Naive thymus-derived CD4-positive, alpha-beta T cell (primary cell): Measurements from ENCODE around the gene GPR4. TPM values are rescaled to one million over a fixed set of nuclear protein-coding genes. Genes with fewer than 3 reads are reported as not detected.
A peak's percentile ranks its signal among the peaks of the same experiment; 100 is the strongest.

Experiments used
- ATAC-seq: fragments of 150-1000 bp; cut with Tn5 transposase; 2 replicates; pipeline ENCODE4 v1.10.0; 2021; ENCODE audit warnings: mild to moderate bottlenecking, moderate library complexity
- CTCF ChIA-PET: fragments of 350-600 bp; sonication (Branson Sonifier 250); formaldehyde crosslinking; loops from one replicate; lab custom pipeline; 2021; ENCODE audit warnings: antibody characterized with exemption; lab: Charles Lee
- POLR2A ChIA-PET: fragments of 350-600 bp; sonication (Branson Sonifier 250); formaldehyde crosslinking; loops from one replicate; lab custom pipeline; 2021; ENCODE audit warnings: antibody characterized with exemption, inconsistent platforms; lab: Charles Lee
- DNase-seq, 9 donors: peaks; one replicate each; pipeline versions ENCODE4 v3.0.0 to v3.0.0-alpha.2; 2020 to 2022; ENCODE audit warnings: mixed read lengths in 1 of 9
- H3K27ac ChIP-seq: one replicate; pipeline ENCODE4 v1.7.0; 2013; ENCODE audit warnings: mild to moderate bottlenecking, low read depth, low read length, moderate library complexity
- H3K27me3 ChIP-seq, 2 donors: one replicate each; pipeline ENCODE4 v1.7.0; 2013; ENCODE audit warnings: low read length in 2 of 2, mild to moderate bottlenecking in 2 of 2, moderate library complexity in 2 of 2; ENCODE audit not compliant: control insufficient read depth in 2 of 2, insufficient read depth in 2 of 2
- H3K36me3 ChIP-seq, 3 experiments: 1 replicate in 2 of 3; 2 replicates in 1 of 3; pipeline ENCODE4 v1.7.0; 2013; ENCODE audit warnings: low read length in 3 of 3, mild to moderate bottlenecking in 3 of 3, moderate library complexity in 1 of 3; ENCODE audit not compliant: insufficient read depth in 3 of 3, control insufficient read depth in 2 of 3
- H3K4me1 ChIP-seq, 2 donors: one replicate each; pipeline ENCODE4 v1.7.0; 2013; ENCODE audit warnings: low read length in 2 of 2, mild to moderate bottlenecking in 2 of 2, moderate library complexity in 1 of 2; ENCODE audit not compliant: control insufficient read depth in 2 of 2, insufficient read depth in 2 of 2
- H3K4me3 ChIP-seq: 2 replicates; pipeline ENCODE4 v1.7.0; 2013; ENCODE audit warnings: mild to moderate bottlenecking, low read length
- H3K9me3 ChIP-seq, 3 experiments: 1 replicate in 2 of 3; 2 replicates in 1 of 3; pipeline ENCODE4 v1.7.0; 2013; ENCODE audit warnings: low read length in 3 of 3; ENCODE audit not compliant: control insufficient read depth in 2 of 3
- H3K27ac Mint-ChIP-seq, 9 donors: one replicate each; pipeline ENCODE4 v1.8.0; 2020 to 2022; ENCODE audit warnings: mixed read lengths in 9 of 9, mild to moderate bottlenecking in 8 of 9, moderate library complexity in 5 of 9, inconsistent platforms in 2 of 9
- H3K27me3 Mint-ChIP-seq, 5 donors: one replicate each; pipeline ENCODE4 v1.8.0; 2021 to 2022; ENCODE audit warnings: mixed read lengths in 5 of 5, mild to moderate bottlenecking in 1 of 5
- H3K36me3 Mint-ChIP-seq, 5 donors: one replicate each; pipeline ENCODE4 v1.8.0; 2020 to 2022; ENCODE audit warnings: mixed read lengths in 5 of 5, mild to moderate bottlenecking in 3 of 5, inconsistent platforms in 1 of 5
- H3K4me1 Mint-ChIP-seq, 7 donors: one replicate each; pipeline ENCODE4 v1.8.0; 2020 to 2022; ENCODE audit warnings: mixed read lengths in 7 of 7, mild to moderate bottlenecking in 3 of 7, inconsistent platforms in 1 of 7
- H3K4me3 Mint-ChIP-seq, 10 donors: one replicate each; pipeline ENCODE4 v1.8.0; 2020 to 2022; ENCODE audit warnings: mild to moderate bottlenecking in 10 of 10, mixed read lengths in 10 of 10, moderate library complexity in 6 of 10, inconsistent platforms in 2 of 10
- H3K9me3 Mint-ChIP-seq, 11 donors: one replicate each; pipeline ENCODE4 v1.8.0; 2020 to 2022; ENCODE audit warnings: mixed read lengths in 11 of 11, mild to moderate bottlenecking in 4 of 11, inconsistent platforms in 1 of 11, moderate library complexity in 1 of 11
- intact Hi-C, 2 donors: fragments of 100-400 bp; cut with micrococcal nuclease; formaldehyde crosslinking; loops; one replicate each; pipeline ENCODE4 v1.15.1; 2023
- polyA plus RNA-seq, 2 donors: library from polyadenylated mRNA; unstranded; fragments of 300-500 nt; fragmentation: Illumina TruSeq; gene quantifications; one replicate each; pipeline ENCODE4 v1.2.3, GENCODE V29; 2021
- total RNA-seq, 6 experiments: library from RNA in 5 of 6; stranded (reverse) in 5 of 6; gene quantifications; 1 replicate in 5 of 6; 2 replicates in 1 of 6; pipeline ENCODE4 v1.2.3 and lab custom pipeline; 2021 to 2026

Gene GPR4
- total RNA-seq = not detected
- polyA plus RNA-seq = not detected
- not detected for total RNA-seq (lab: John Stamatoyannopoulos, UW)

- Histone ChIP-seq H3K9me3 (no peaks in the 10 kb centered on the region), H3K27ac (no peak within 1 kb of the TSS), H3K27me3 (peaks cover 18 to 43% of the 10 kb centered on the region in 2 donors), H3K4me3 (no peak within 1 kb of the TSS), H3K4me1 (peaks cover 0 to 10% of the 10 kb centered on the region in 2 donors), H3K36me3 (no peaks in the 10 kb centered on the region)
- peaks cover 0 to 6% (median 5%) of the 10 kb centered on the region in 5 donors for H3K36me3 Mint-ChIP-seq
- ChIA-PET CTCF (no interaction called here), POLR2A (no interaction called here)
- peak within 1 kb of the TSS in 8 of 10 donors; percentile 20 to 74 (median 45) for H3K4me3 Mint-ChIP-seq
- H3K9me3 Mint-ChIP-seq = peaks cover 0 to 1% (median 0%) of the 10 kb centered on the region in 11 donors
- DNase-seq (no peak), ATAC-seq (peak; percentile 29)
- peaks cover 61 to 69% (median 66%) of the 10 kb centered on the region in 5 donors for H3K27me3 Mint-ChIP-seq
- H3K27ac Mint-ChIP-seq = peak within 1 kb of the TSS in 1 of 9 donors; percentile 36
- H3K4me1 Mint-ChIP-seq = peaks cover 15 to 44% (median 37%) of the 10 kb centered on the region in 7 donors
- intact Hi-C loops = no loop called here
Measured at GRCh38 chr19:45601524-45602374, at the start of gene GPR4. Gene GPR4, minus strand, starts transcription at chr19:45602212. Its CDS starts 10,346 bp downstream, at chr19:45591866.

- Mint-ChIP-seq H3K27me3 (peaks cover 0 to 11% (median 3%) of the 10 kb centered on the region in 5 donors), H3K36me3 (no peaks in the 10 kb centered on the region), H3K27ac (no peak overlapping the region), H3K4me3 (no peak overlapping the region), H3K9me3 (no peaks in the 10 kb centered on the region), H3K4me1 (peaks cover 0 to 9% (median 8%) of the 10 kb centered on the region in 7 donors)
- ChIA-PET CTCF (interaction anchor here (0.7 kb wide), 1 partner anchor 94 kb away, joined by 3 read pairs; no protein-coding TSS in a partner anchor), POLR2A (interaction anchor here (0.7 kb wide), 1 partner anchor 10 kb away, joined by 3 read pairs; no protein-coding TSS in a partner anchor)
- Histone ChIP-seq H3K4me1 (peaks cover 4 to 8% of the 10 kb centered on the region in 2 donors), H3K9me3 (no peaks in the 10 kb centered on the region), H3K27me3 (no peaks in the 10 kb centered on the region), H3K36me3 (no peaks in the 10 kb centered on the region), H3K27ac (no peak overlapping the region), H3K4me3 (no peak overlapping the region)
- ATAC-seq (no peak), DNase-seq (no peak)
- intact Hi-C loops = no loop called here
Measured at GRCh38 chr19:45650722-45651121, 48.7 kb upstream of the GPR4 start.

- peak overlapping the region; percentile 37 for H3K27ac ChIP-seq
- intact Hi-C loops = no loop called here
- peaks cover 19 to 38% (median 29%) of the 10 kb centered on the region in 7 donors for H3K4me1 Mint-ChIP-seq
- CTCF ChIA-PET = interaction anchor here (0.6 to 1.5 kb wide), 5 partner anchors 10 to 207 kb away, joined by 3 to 7 read pairs (median 4); no protein-coding TSS in a partner anchor
- DNase-seq (no peak), ATAC-seq (no peak)
- no peaks in the 10 kb centered on the region for H3K9me3 ChIP-seq
- peaks cover 9 to 13% of the 10 kb centered on the region in 2 donors for H3K4me1 ChIP-seq
- H3K36me3 Mint-ChIP-seq = peaks cover 0 to under 1% (median 0%) of the 10 kb centered on the region in 5 donors
- H3K4me3 ChIP-seq = peak overlapping the region; percentile 68
- POLR2A ChIA-PET = interaction anchor here (0.6 to 1.6 kb wide), 5 partner anchors 23 to 1878 kb away, joined by 3 to 10 read pairs (median 4); partner anchors contain the start of genes QPCTL and SNRPD2
- H3K36me3 ChIP-seq = no peaks in the 10 kb centered on the region
- H3K9me3 Mint-ChIP-seq = peaks cover 0 to 2% (median 0%) of the 10 kb centered on the region in 11 donors
- peak overlapping the region; percentile 79 to 89 (median 86) for H3K4me3 Mint-ChIP-seq
- peaks cover 0 to 6% (median 4%) of the 10 kb centered on the region in 5 donors for H3K27me3 Mint-ChIP-seq
- no peaks in the 10 kb centered on the region for H3K27me3 ChIP-seq
- peak overlapping the region in 7 of 9 donors; percentile 32 to 87 (median 60) for H3K27ac Mint-ChIP-seq
Measured at GRCh38 chr19:45646345-45646698, 44.3 kb upstream of the GPR4 start.

GRCh38 chr19:45645631-45646344 lies 43.8 kb upstream of the GPR4 start:
- DNase-seq (peak; percentile 53 to 87 (median 79)), ATAC-seq (peak; percentile 72)
- Histone ChIP-seq H3K27ac (peak overlapping the region; percentile 37), H3K4me3 (peak overlapping the region; percentile 68), H3K27me3 (no peaks in the 10 kb centered on the region), H3K36me3 (no peaks in the 10 kb centered on the region), H3K4me1 (peaks cover 14 to 18% of the 10 kb centered on the region in 2 donors), H3K9me3 (no peaks in the 10 kb centered on the region)
- H3K4me1 Mint-ChIP-seq = peaks cover 24 to 43% (median 34%) of the 10 kb centered on the region in 7 donors
- intact Hi-C loops = loop anchor here (1.0 to 2.0 kb wide), 5 partner anchors 23 to 206 kb away; partner anchors contain the start of genes GIPR (in 1 of the 2), OPA3 (in 1 of the 2) and QPCTL (in 1 of the 2)
- H3K27me3 Mint-ChIP-seq = peaks cover 0 to 6% (median 4%) of the 10 kb centered on the region in 5 donors
- peak overlapping the region; percentile 14 to 87 (median 61) for H3K27ac Mint-ChIP-seq
- POLR2A ChIA-PET = interaction anchor here (0.6 to 1.6 kb wide), 10 partner anchors 24 to 1879 kb away, joined by 3 to 10 read pairs (median 4); partner anchors contain the start of genes PPM1N, QPCTL and SNRPD2
- H3K9me3 Mint-ChIP-seq = peaks cover 0 to 3% (median 0%) of the 10 kb centered on the region in 11 donors
- CTCF ChIA-PET = interaction anchor here (0.5 to 1.5 kb wide), 8 partner anchors 11 to 206 kb away, joined by 3 to 7 read pairs (median 4); no protein-coding TSS in a partner anchor
- peaks cover 0 to 5% (median 0%) of the 10 kb centered on the region in 5 donors for H3K36me3 Mint-ChIP-seq
- peak overlapping the region; percentile 79 to 89 (median 86) for H3K4me3 Mint-ChIP-seq

GRCh38 chr19:45645068-45645630 lies 43.1 kb upstream of the GPR4 start:
- Mint-ChIP-seq H3K9me3 (peaks cover 0 to 3% (median 0%) of the 10 kb centered on the region in 11 donors), H3K27me3 (peaks cover 0 to 6% (median 4%) of the 10 kb centered on the region in 5 donors), H3K36me3 (peaks cover 0 to 6% (median 0%) of the 10 kb centered on the region in 5 donors), H3K4me3 (peak overlapping the region; percentile 79 to 89 (median 86)), H3K27ac (peak overlapping the region in 8 of 9 donors; percentile 48 to 87 (median 65)), H3K4me1 (peaks cover 25 to 46% (median 37%) of the 10 kb centered on the region in 7 donors)
- H3K4me1 ChIP-seq = peaks cover 16 to 20% of the 10 kb centered on the region in 2 donors
- peak overlapping the region; percentile 68 for H3K4me3 ChIP-seq
- DNase-seq (no peak), ATAC-seq (no peak)
- POLR2A ChIA-PET = interaction anchor here (0.7 to 1.6 kb wide), 9 partner anchors 24 to 258 kb away, joined by 3 to 10 read pairs (median 3); partner anchors contain the start of genes PPM1N, QPCTL and SNRPD2
- H3K27ac ChIP-seq = peak overlapping the region; percentile 37
- H3K36me3 ChIP-seq = no peaks in the 10 kb centered on the region
- CTCF ChIA-PET = interaction anchor here (0.5 to 1.5 kb wide), 4 partner anchors 11 to 176 kb away, joined by 3 to 7 read pairs (median 4); no protein-coding TSS in a partner anchor
- intact Hi-C loops = loop anchor here (1.0 to 2.0 kb wide), 5 partner anchors 24 to 206 kb away; partner anchors contain the start of genes GIPR (in 1 of the 2), OPA3 (in 1 of the 2) and QPCTL (in 1 of the 2)
- H3K27me3 ChIP-seq = no peaks in the 10 kb centered on the region
- H3K9me3 ChIP-seq = no peaks in the 10 kb centered on the region
